Measurements from ENCODE around the gene ZNF57.

DNA sequence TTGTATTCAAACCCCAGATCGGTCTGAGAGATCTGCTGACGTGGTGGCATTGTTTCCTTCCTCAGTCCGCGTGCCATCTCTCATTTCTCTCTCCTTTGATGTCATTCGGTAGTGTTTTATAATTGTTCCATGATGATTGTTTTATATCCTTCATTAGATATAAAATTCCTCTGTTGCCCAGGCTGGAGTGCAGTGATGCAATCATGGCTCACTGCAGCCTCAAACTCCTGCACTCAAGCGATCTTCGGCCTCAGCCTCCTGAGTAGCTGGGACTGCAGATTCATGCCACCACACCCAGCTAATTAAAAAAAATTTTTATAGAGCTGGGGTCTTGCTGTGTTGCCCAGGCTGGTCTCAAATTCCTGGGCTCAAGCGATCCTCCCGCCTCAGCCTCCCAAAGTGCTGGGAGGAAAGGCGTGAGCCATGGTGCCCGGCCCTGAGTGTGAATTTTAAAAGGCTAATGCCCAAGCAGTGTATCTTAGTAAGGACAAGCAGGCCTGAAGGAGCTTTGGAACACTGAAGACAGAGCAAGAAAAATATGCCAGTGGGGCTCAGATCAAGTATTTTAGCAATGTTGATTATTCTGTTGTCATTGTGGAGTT is 5.3 kb downstream of the ZNF57 start:
- no peak for TF ChIP-seq CTCF (IDR thresholded peaks at IDR 0.05)
- no peak for TF ChIP-seq POLR2A (IDR thresholded peaks at IDR 0.05)
